D341Med (cell line): ENCODE data around the gene C1QTNF6.

ENCODE experiments used
- DNase-seq: peaks from one replicate; pipeline ENCODE4 v3.0.0; 2012; ENCODE audit warnings: low spot score

The C1QTNF6 gene

DNA sequence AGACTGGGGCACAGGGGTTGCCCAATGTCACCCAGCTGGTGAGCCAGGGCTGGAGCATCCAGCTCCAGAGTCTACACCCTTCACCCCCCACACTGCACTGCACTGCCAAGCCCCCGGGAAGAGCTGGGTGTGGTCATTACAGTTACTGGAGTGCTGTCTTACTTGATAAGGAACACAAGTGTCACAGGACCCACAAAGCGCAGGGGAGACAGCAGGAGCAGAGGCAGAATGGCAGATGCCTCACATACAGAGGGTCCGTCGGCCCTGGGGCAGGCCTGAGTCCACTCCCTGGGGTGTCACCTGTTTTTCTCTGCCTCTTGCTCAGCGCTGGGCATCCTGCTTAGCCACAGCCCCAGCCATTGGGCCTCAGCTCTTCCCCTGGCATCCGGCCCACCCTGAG, 46.1 kb downstream of the C1QTNF6 start:
- no peak for DNase-seq

GRCh38 chr22:37141476-37141875, 46.6 kb downstream of the C1QTNF6 start:
- DNase-seq = no peak

DNA sequence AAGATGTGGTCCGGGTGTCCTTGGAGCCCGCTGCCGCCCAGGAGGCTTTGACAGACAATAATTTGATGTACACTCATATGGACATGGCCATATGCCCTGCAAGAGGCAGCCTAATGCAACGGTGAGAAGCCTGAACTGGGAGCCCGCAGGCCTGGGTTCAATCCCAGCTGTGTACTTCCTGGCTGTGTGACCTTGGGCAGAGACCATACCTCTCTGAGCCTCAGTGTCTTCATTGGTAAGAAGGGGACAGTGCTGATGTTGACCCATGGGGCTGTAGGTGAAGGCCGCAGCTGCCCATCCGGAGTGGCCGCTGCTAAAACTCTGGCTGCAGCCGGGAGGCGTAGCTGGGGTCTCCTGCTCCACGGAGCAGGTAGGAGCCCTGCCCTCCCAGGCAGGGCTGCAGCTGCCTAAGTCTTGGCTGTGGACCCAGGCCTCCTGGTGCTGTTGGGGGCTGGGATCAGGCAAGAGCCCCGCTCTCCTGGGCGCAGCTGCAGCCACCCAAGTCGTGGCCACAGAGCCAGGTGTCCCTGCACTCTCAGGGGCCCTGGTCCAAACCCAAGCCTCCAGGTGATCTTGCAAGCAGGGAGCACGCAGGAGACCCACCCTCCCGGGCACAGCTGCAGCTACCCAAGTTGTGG, 47.2 kb downstream of the C1QTNF6 start:
- DNase-seq = no peak

DNA sequence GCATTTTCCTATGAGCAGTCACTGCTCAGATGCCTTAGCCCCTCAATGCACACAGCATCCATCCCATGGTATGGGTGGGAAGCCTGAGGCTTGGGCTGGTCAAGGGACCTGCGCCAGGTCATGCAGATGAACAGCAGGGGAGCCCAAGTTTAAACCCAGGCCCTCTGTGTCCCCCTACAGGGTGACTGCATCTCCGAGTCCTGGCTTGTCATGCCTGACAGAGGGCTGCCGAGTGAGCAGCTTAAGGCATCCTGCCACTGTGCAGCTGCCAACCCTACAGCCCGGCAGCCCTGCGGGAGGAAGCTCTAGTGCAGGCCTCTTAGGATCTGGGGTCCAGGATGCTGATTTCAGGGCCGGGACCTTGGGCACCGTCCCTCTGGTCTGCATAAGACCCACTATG, 48.3 kb downstream of the C1QTNF6 start:
- no peak for DNase-seq

DNA sequence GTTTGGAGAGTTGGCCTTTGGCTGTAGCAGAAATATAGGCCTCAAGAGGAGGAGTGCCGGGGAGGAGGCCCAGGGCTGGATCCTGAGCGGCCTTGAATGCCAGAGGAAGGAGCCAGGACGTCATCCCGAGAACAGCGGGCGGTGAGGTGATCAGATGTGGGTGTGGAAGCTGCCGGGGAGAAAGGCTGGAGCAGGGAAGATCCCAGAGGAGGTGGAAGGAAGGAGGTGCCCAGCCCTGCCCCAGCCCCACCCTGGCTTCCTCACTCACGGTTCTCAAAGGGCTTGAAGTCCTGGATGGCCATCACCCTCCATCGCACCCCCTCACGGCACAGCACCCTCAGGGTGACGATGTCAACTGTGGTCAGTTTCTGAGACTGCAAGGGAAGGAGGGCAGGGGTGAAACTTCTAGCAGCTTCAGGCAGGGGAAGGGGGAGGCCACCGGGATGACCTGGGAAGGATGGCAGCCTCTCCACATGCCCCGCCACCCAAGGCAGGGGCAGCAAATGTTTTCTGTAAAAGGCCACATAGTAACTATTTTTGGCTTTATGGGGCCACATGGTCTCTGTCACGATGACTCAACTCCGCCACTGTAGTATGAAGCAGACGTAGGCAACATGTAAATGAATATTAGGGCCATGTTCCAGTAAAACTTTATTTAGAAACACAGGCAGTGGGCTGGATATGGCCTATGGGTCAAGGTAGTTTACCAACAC, 49.0 kb downstream of the C1QTNF6 start:
- no peak for DNase-seq

DNA sequence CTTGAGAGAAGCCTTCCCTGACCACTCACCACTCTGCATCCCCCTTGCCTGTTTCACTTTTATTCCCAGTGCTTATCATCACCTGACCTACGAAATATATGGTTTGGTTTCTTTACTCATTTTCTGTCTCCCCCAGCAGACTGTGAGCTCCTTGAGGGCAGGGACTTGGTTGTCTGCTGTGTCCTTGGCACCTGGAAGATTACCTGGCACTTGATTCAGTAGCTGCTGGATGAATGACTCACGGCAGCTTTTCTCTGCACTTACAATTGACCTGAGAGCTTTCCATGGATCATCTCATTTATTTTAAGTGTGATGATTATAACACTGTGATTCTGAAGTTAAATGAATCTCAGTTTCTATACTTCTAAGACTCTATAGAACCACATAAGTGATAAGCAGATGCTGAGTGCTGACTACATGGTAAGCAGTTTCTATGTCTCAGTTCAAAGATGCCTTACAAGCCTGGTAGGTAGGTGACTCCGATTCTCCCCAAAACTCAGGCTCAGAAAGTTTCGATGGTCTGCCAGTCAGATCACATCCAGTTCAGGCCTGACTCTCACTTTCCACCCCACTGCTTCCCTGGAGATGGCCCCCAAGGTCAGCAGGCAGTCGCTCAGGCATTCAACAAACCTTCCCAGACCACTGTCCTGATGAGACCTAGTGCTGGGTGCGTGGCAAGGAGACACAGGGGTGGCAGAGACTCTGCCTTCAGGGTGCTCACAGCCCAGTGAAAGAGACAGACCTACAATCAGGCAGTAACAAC, 50.0 kb downstream of the C1QTNF6 start:
- DNase-seq = no peak

- DNase-seq = no peak
These were observed 50.9 kb downstream of the C1QTNF6 start for GRCh38 chr22:37137131-37137530.

- no peak for DNase-seq
These were observed 53.0 kb downstream of the C1QTNF6 start for GRCh38 chr22:37135023-37135422.

GRCh38 chr22:37133304-37134018, 54.6 kb downstream of the C1QTNF6 start:
- DNase-seq = no peak

DNA sequence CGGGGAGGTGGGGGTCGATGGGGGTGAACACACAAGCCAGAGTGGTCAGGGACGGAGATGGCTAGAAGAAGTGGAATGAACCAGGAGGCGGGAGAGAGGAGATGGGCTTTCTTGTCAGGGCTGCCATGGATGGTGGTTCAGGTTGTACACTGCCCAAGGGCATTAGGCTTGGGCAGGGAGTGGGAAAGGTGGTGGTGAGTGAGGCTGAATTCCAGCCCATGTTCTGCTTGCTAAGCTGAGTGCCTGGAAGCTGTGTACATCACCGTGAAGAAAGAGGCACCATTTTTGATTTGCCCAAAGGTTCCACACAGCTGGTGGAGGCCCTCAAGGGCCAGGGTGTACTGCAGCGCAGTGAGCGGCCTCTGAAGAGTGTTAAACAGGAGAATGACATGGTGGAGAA, 55.3 kb downstream of the C1QTNF6 start:
- DNase-seq = no peak
